GM19372 (cell line): ENCODE data around the gene P2RX3.
"Not testable (repeated sequence)": the region's sequence is repeated elsewhere in the genome, so short reads cannot be mapped to it uniquely, and the experiment has no call there.

Experiments used
- ATAC-seq: cut with Tn5 transposase; IDR thresholded peaks from one replicate; pipeline ENCODE4 v1.9.1; 2021; ENCODE audit warnings: mild to moderate bottlenecking, low read depth, moderate library complexity; ENCODE audit not compliant: unreplicated experiment

Gene P2RX3

DNA sequence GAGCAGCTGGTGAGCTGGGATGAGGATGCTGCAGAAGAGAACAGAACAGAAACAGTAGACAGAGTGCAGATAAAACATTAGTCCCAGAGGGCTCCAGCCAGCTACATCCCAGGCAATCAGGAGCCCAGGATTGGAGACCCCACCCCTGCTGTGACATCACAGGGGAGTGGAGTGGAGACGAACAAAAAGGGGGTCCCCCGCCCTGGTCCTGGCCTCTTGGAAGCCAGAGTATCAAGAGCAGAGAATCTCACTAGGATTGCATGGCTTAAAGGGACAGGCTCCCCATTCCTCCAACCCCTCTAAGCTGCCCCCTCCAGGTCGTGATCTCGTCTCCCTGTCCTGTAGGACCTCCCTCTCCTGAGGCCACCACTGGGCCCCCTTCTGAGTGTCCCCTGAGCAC is at the start of gene P2RX3:
Gene P2RX3, plus strand, starts transcription at position 211 of the 400 bp plus-strand sequence. CDS start 199 bp downstream, outside the sequence.
- no peak for ATAC-seq

DNA sequence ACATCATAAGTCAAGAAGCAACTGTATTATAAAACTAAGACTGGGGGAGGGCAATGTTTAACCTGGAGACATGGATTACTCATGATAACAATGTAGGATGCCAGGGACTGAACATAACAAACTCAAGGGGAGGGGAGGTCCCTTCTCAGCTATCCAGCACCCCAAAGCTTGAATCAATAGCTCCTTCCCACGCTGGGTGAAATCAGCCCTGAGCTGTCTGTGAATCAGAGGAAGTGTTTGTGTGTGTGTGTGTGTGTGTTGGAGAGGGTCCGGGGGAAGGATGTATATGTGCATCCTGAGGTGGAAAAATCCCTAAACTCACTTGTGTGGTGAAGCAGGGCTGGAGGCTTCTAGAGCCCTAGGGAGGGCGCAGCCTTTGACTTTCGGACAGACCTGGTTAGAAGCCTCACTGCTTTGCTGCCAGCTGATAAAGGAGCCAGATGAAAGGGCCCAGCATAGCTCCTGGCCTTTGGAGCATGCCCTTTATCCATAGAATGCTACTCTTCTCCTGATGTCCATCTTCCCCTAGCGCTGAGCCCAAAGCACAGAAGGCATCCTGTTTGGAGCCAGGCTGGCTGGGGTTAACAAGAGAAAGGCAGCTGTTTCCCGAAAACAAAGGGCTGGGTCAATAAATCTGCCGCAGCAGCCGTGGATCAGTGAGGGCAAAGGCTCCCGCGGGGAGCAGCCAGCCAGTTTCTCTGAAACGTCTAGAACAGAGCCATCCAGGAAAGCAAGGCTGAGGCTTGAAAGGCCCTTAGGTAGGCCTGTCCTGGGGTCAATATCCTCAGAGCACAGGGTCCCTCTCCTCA is 49.2 kb upstream of the P2RX3 start:
- ATAC-seq = no peak

GRCh38 chr11:57290288-57290687 is 47.9 kb upstream of the P2RX3 start:
- ATAC-seq = no peak

DNA sequence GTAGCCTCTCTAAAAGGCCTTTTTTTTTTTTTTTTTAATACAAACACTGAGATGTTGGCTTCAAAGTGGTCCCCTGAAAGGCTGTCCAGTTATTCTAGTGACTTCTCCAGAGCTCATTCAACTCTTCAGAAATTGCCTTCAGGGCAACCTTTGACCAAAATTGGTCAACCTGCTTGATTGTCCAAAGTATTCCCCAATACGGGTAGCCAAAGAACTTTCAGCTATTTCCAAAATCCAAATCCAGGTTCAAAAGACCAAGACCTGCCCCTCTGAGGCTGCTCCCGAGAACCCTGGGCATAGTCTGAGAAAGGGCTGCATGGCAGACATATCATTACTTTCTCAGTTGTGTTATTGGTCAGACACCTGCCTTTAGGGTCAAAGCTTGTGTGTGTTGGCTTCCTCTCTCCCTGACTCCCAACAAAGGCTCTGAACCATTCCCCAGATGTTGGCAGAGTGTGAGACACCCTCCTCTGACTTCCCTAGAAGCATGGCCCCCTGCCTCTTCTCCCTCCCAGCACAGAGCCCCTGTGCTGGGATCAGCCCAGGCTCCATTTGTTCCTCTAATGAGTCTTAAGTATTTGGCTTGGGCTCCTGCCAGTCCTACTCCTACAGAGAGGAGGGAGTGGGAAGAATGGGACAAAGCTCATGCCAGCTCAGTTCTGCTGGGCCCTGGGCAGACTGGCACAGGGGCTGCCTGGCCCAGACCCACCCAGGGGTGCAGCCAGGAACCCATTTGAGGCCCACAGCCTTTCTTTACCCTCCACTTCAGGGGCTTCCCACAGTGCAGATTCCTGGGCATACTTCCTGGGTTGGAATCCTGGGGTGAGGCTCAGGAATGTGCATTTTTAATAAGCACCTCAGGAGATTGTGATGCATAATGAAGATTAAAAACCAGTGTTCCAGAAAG is 43.7 kb upstream of the P2RX3 start:
- no peak for ATAC-seq

- ATAC-seq = not testable (repeated sequence)
These were observed 41.9 kb upstream of the P2RX3 start for GRCh38 chr11:57296205-57296604.

- no peak for ATAC-seq
These were observed 40.9 kb upstream of the P2RX3 start for GRCh38 chr11:57297221-57297620.

GRCh38 chr11:57299150-57299737 is 38.9 kb upstream of the P2RX3 start:
- ATAC-seq = no peak

DNA sequence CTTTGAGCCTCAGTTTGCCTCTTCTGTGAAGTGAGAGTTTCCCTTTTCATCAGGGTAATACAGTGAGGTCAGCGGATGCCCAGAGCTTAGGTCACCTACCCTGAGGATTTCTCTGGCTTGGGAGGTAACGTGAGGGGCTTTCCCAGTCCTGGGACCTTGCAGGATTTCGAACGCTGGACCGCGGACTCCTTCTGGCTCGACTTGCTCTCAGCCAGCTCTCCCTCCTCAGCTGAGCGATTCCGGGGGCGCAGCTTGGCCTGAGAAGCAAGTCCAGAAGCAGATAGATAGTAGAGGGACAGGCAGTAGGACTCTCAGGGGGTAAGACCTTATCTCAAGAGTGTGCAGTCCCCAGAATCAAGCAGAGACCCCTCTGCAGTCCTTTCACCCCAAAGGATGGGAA is 37.4 kb upstream of the P2RX3 start:
- no peak for ATAC-seq

GRCh38 chr11:57301711-57302423 is 36.3 kb upstream of the P2RX3 start:
- no peak for ATAC-seq

DNA sequence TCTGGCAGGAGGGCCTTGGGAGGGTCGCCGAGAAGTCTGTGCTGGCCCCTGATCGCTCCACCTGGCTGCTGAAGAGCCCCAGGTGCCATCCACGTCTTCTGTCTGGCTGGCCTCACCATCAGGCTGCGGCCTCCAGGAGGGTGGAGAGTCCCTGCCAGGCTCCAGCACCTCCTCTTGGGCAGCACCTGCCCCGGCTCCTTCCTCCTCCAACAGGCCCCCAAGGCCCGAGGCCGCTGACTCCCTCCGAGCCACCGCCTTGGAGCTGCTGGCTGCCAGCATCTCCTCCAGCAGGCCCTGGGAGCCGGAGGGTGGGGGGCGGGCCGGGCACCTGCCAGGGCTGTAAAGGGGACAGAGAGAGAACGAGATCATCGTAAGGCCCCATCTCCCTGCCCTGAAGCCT is 35.7 kb upstream of the P2RX3 start:
- no peak for ATAC-seq

GRCh38 chr11:57303280-57303989 is 34.7 kb upstream of the P2RX3 start:
- ATAC-seq = no peak

- ATAC-seq = no peak
These were observed 34.1 kb upstream of the P2RX3 start for GRCh38 chr11:57303990-57304579.

GRCh38 chr11:57305523-57305922 is 32.6 kb upstream of the P2RX3 start:
- no peak for ATAC-seq

- ATAC-seq = no peak
These were observed 31.8 kb upstream of the P2RX3 start for GRCh38 chr11:57306161-57306876.

DNA sequence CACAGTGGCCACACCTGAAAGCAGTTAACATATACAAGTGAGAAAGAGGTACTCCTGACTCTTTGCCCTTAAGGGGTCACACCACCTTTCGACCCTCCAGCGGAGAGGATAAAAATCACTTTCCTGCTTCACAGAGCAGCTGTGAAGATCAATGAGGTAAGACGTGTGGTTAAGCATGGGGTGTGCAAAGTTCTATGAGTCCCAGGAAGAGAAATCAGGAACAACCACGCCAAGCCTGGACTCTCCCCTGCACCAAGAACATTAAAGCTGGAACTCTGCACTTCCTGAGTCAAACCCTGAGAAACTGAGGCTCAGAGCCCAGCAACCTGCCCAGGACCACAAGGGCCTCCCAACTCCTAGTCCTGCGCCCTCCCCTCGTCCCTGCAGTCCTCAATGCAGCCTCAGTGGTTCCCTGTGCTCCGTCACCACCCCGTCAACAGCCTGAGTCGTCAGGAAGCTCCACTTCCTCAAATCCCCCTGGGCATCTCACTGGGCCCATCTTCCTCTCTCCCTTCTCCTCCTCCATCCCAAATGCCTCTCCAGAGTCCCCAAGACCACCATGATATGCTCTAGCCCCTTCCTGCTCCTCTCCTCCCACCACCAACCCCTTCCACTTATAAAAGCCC is 31.1 kb upstream of the P2RX3 start:
- no peak for ATAC-seq

DNA sequence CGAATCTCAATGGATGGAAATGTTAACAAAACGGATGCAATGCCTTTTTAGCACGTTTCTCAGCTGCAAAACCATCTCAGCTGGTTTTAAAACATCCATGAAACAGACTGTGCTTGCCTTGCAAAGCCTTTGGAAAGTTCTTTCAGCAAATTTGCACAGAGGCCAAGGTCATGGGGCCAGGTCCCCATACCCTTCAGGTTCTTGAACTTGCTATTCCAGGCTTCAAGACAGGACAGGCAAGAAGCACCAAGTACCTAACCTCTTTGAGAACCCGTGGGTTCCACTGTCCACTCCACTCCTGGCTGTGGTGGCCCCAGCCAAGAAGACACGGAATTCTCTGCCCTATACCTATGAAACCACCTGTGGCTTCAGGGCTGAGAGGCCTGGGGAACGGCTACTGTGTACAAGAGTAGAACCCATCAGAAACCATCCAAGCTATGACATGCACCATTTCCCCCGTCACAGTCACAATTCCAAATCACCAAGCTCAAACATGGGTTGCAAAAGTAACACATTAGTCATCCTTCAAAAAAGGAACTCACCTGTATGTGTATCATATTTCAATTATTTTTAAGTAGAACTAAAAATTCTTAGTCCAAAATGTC is 30.4 kb upstream of the P2RX3 start:
- no peak for ATAC-seq

- no peak for ATAC-seq
These were observed 29.6 kb upstream of the P2RX3 start for GRCh38 chr11:57308426-57309060.
